Neural cell (in vitro differentiated cells): ENCODE results near the gene DMAP1. TPM values are rescaled to one million over a fixed set of nuclear protein-coding genes. Genes with fewer than 3 reads are reported as not detected.

Experiments used
- H2AFZ ChIP-seq: fragments of 200-600, 300-800 bp; sonication (generic), shearing (Covaris generic); 2 replicates; pipeline ENCODE4 v1.6.0; 2014; ENCODE audit warnings: low read depth, mild to moderate bottlenecking, antibody characterized with exemption, low read length, moderate library complexity
- H3F3A ChIP-seq: fragments of 200-600 bp; shearing (Covaris generic); 2 replicates; pipeline ENCODE4 v1.6.1; 2016; ENCODE audit warnings: mild to moderate bottlenecking, moderate library complexity, mixed read lengths, antibody characterized with exemption, low read length; ENCODE audit not compliant: insufficient read depth, poor library complexity, severe bottlenecking
- H3K27ac ChIP-seq: fragments of 200-600, 300-800 bp; sonication (generic), shearing (Covaris generic); 2 replicates; pipeline ENCODE4 v1.5.1; 2014; ENCODE audit warnings: mild to moderate bottlenecking, low read length, moderate library complexity
- H3K27me3 ChIP-seq: fragments of 300-800, 200-600 bp; sonication (generic), shearing (Covaris generic); 2 replicates; pipeline ENCODE4 v1.6.0; 2014; ENCODE audit warnings: mild to moderate bottlenecking, low read depth, low read length, moderate library complexity; ENCODE audit not compliant: insufficient read depth
- H3K36me3 ChIP-seq: fragments of 300-800, 200-600 bp; sonication (generic), shearing (Covaris generic); 2 replicates; pipeline ENCODE4 v1.5.1; 2014; ENCODE audit warnings: mild to moderate bottlenecking, antibody characterized with exemption, low read length, moderate library complexity; ENCODE audit not compliant: insufficient read depth
- H3K4me2 ChIP-seq: fragments of 300-800, 200-600 bp; sonication (generic), shearing (Covaris generic); 2 replicates; pipeline ENCODE4 v1.6.0; 2014; ENCODE audit warnings: mild to moderate bottlenecking, low read length
- H3K4me3 ChIP-seq: fragments of 300-800, 200-600 bp; sonication (generic), shearing (Covaris generic); 2 replicates; pipeline ENCODE4 v1.5.1; 2014; ENCODE audit warnings: mild to moderate bottlenecking, low read length, moderate library complexity
- H3K79me2 ChIP-seq: fragments of 200-600 bp; shearing (Covaris generic); replicated peaks from 2 replicates; pipeline ENCODE4 v1.6.0; 2014; ENCODE audit warnings: mild to moderate bottlenecking, low read length, moderate library complexity; ENCODE audit not compliant: insufficient read depth
- H3K9ac ChIP-seq: fragments of 300-800, 200-600 bp; sonication (generic), shearing (Covaris generic); 2 replicates; pipeline ENCODE4 v1.6.1; 2016; ENCODE audit warnings: mild to moderate bottlenecking, low read length, mixed read lengths
- H3K9me2 ChIP-seq: fragments of 200-600 bp; shearing (Covaris generic); 2 replicates; pipeline ENCODE4 v1.6.1; 2016; ENCODE audit warnings: mild to moderate bottlenecking, low read length, mixed read lengths; ENCODE audit not compliant: insufficient read depth
- H3K9me3 ChIP-seq: fragments of 200-600, 300-800 bp; sonication (generic), shearing (Covaris generic); 2 replicates; pipeline ENCODE4 v1.6.1; 2016; ENCODE audit warnings: mild to moderate bottlenecking, mixed run types, low read length, moderate library complexity, mixed read lengths
- H4K20me1 ChIP-seq: fragments of 200-600 bp; shearing (Covaris generic); 2 replicates; pipeline ENCODE4 v1.6.1; 2016; ENCODE audit warnings: mild to moderate bottlenecking, mixed run types; ENCODE audit not compliant: insufficient read depth
- EP300 ChIP-seq: fragments of 450-650 bp; conservative IDR thresholded peaks from 2 replicates; pipeline ENCODE4 v1.6.1; 2014; ENCODE audit warnings: antibody characterized with exemption, mild to moderate bottlenecking, moderate library complexity; ENCODE audit not compliant: poor library complexity, severe bottlenecking
- EZH2 ChIP-seq: fragments of 200-600, 300-800 bp; shearing (Covaris generic), sonication (generic); IDR thresholded peaks from 2 replicates; pipeline ENCODE4 v1.6.1; 2014; ENCODE audit warnings: antibody characterized with exemption, low read length, borderline replicate concordance, mild to moderate bottlenecking; ENCODE audit not compliant: insufficient read depth, poor library complexity, severe bottlenecking
- MXI1 ChIP-seq: fragments of 450-650 bp; conservative IDR thresholded peaks from 2 replicates; pipeline ENCODE4 v1.6.1; 2014; ENCODE audit warnings: antibody characterized with exemption, mild to moderate bottlenecking; ENCODE audit not compliant: poor library complexity, severe bottlenecking
- POLR2AphosphoS5 ChIP-seq: IDR thresholded peaks from 2 replicates; pipeline ENCODE4 v1.6.1; 2012
- RAD21 ChIP-seq: fragments of 450-650 bp; conservative IDR thresholded peaks from 2 replicates; pipeline ENCODE4 v1.6.1; 2014; ENCODE audit warnings: antibody characterized with exemption, mild to moderate bottlenecking, moderate library complexity
- REST ChIP-seq: IDR thresholded peaks from 2 replicates; pipeline ENCODE4 v1.6.1; 2012; ENCODE audit warnings: borderline replicate concordance
- SMC3 ChIP-seq: fragments of 450-650 bp; conservative IDR thresholded peaks from 2 replicates; pipeline ENCODE4 v1.6.1; 2014; ENCODE audit warnings: antibody characterized with exemption, mild to moderate bottlenecking, moderate library complexity; ENCODE audit not compliant: poor library complexity
- TAF1 ChIP-seq: IDR thresholded peaks from 2 replicates; pipeline ENCODE4 v1.6.1; 2012; ENCODE audit warnings: low read depth
- polyA plus RNA-seq: library from polyadenylated mRNA; depleted of rRNA; stranded (reverse); fragments of >200 nt; gene quantifications from 2 replicates; pipeline ENCODE4 v1.2.3, GENCODE V29; 2014
- TF ChIP-seq, protein P1 (sequence below): fragments of 450-650 bp; IDR thresholded peaks from 2 replicates; pipeline ENCODE4 v1.5.1; 2014; ENCODE audit warnings: antibody characterized with exemption, mild to moderate bottlenecking, moderate library complexity; ENCODE audit not compliant: poor library complexity, severe bottlenecking

DMAP1 gene
- polyA plus RNA-seq, 1 donor from 2014 or later = 55.6 TPM

GRCh38 chr1:44264451-44264771 lies 51.1 kb downstream of the DMAP1 start:
- Histone ChIP-seq H4K20me1 (no peaks in the 10 kb centered on the region), H3K27ac (no peak overlapping the region), H3K9me2 (no peaks in the 10 kb centered on the region), H2AFZ (no peak overlapping the region), H3K36me3 (no peaks in the 10 kb centered on the region), H3K4me2 (no peak overlapping the region), H3K27me3 (no peaks in the 10 kb centered on the region), H3K79me2 (no peaks in the 10 kb centered on the region), H3K9me3 (no peaks in the 10 kb centered on the region), H3K4me3 (no peak overlapping the region), H3K9ac (no peak overlapping the region), H3F3A (no peaks in the 10 kb centered on the region)
- no peak for TF ChIP-seq RAD21
- no peak for TF ChIP-seq REST
- no peak for TF ChIP-seq POLR2AphosphoS5
- TF ChIP-seq EP300 = no peak
- no peak for TF ChIP-seq MXI1
- TF ChIP-seq EZH2 = no peak
- TF ChIP-seq TAF1 = no peak
- TF ChIP-seq, protein P1, sequence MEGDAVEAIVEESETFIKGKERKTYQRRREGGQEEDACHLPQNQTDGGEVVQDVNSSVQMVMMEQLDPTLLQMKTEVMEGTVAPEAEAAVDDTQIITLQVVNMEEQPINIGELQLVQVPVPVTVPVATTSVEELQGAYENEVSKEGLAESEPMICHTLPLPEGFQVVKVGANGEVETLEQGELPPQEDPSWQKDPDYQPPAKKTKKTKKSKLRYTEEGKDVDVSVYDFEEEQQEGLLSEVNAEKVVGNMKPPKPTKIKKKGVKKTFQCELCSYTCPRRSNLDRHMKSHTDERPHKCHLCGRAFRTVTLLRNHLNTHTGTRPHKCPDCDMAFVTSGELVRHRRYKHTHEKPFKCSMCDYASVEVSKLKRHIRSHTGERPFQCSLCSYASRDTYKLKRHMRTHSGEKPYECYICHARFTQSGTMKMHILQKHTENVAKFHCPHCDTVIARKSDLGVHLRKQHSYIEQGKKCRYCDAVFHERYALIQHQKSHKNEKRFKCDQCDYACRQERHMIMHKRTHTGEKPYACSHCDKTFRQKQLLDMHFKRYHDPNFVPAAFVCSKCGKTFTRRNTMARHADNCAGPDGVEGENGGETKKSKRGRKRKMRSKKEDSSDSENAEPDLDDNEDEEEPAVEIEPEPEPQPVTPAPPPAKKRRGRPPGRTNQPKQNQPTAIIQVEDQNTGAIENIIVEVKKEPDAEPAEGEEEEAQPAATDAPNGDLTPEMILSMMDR = no peak
- no peak for TF ChIP-seq SMC3

DNA sequence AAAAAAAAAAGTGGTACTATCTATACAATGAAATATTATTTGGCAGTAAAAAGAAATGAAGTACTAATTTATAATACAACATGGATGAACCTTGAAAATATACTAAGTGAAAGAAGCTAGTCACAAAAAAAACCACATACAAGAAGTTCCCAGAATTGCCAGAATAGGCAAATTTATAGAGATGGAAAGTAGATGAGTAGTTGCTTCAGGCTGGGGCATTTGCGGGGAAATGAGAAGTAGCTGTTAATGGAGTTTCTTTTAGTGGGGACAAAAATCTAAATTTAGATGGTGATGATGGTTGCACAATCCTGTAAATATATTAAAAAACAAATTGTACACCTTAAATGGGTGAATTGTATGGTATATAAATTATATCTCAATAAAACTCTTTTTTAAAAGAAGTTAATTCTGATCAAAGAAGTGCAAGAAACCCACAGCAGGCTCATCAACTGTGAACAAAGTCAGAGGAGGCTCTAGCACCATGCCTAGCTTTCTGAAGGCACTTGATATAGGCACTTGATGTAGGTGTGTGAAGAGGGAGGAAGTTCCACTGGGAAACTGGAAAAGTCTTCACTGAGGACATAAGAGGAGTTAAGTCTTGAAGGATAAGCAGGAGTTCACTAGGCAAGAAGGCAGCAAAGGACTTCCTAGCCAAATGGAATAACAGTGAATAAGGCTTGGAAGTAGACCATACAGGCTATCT lies 52.5 kb downstream of the DMAP1 start:
- no peak overlapping the region for H2AFZ ChIP-seq
- no peaks in the 10 kb centered on the region for H4K20me1 ChIP-seq
- no peak overlapping the region for H3K27ac ChIP-seq
- TF ChIP-seq REST (no peak), EP300 (no peak), POLR2AphosphoS5 (no peak), EZH2 (no peak), RAD21 (no peak), SMC3 (no peak), TAF1 (no peak), MXI1 (no peak)
- TF ChIP-seq, protein P1 = no peak
- no peaks in the 10 kb centered on the region for H3K9me3 ChIP-seq
- no peak overlapping the region for H3K4me2 ChIP-seq
- H3K27me3 ChIP-seq = no peaks in the 10 kb centered on the region
- H3F3A ChIP-seq = no peaks in the 10 kb centered on the region
- no peak overlapping the region for H3K4me3 ChIP-seq
- no peaks in the 10 kb centered on the region for H3K79me2 ChIP-seq
- no peaks in the 10 kb centered on the region for H3K9me2 ChIP-seq
- no peak overlapping the region for H3K9ac ChIP-seq
- no peaks in the 10 kb centered on the region for H3K36me3 ChIP-seq
